ENCODE data around the gene DNAJC27.

DNA sequence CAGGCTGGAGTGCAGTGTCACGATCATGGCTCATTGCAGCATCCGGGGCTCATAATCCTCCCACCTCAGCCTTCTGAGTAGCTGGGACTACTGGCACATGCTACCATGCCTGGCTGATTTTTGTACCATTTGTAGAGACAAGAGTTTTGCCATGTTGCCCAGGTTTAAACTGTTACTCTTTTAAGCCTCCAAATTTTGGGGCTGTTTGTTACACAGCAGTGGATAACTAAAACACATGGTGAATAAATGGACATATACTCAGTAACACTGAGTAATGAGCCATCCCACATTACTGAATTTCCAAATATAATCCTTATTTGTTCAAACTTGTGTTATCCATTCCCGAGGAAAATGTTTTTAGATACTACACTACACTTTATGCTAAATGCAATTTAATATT, 61.5 kb downstream of the DNAJC27 start:
- no peak for TF ChIP-seq EZH2 (IDR thresholded peaks at IDR 0.05; ENCODE audit: insufficient read depth, poor library complexity, severe bottlenecking)
- TF ChIP-seq EZH2phosphoT487 (IDR thresholded peaks at IDR 0.05; ENCODE audit: insufficient read depth, low read depth) = no peak
